Lung (tissue), 12 donors: Measurements from ENCODE around the gene MSH5. TPM values are rescaled to one million over a fixed set of nuclear protein-coding genes. Genes with fewer than 3 reads are reported as not detected.

ENCODE experiments used
- ATAC-seq: fragments of 200-7000 bp; cut with Tn5 transposase; one replicate; pipeline ENCODE4 v1.9.1; 2020; ENCODE audit warnings: moderate number of reproducible peaks; ENCODE audit not compliant: insufficient read depth, low FRiP score
- DNase-seq, 3 donors: peaks; one replicate each; pipeline ENCODE4 v3.0.0-alpha.2; 2013 to 2017
- H3K27ac ChIP-seq, 2 donors: one replicate each; pipeline ENCODE4 v1.5.1; 2013; ENCODE audit warnings: mild to moderate bottlenecking in 2 of 2, moderate library complexity in 2 of 2, control low read depth in 1 of 2, inconsistent platforms in 1 of 2, low read depth in 1 of 2, low read length in 1 of 2
- H3K27me3 ChIP-seq, 3 donors: one replicate each; pipeline ENCODE4 v1.5.1; 2013; ENCODE audit warnings: low read length in 2 of 3; ENCODE audit not compliant: control insufficient read depth in 3 of 3, insufficient read depth in 3 of 3
- H3K36me3 ChIP-seq, 4 donors: one replicate each; pipeline ENCODE4 v1.5.1; 2013; ENCODE audit warnings: low read length in 4 of 4, mild to moderate bottlenecking in 1 of 4, moderate library complexity in 1 of 4; ENCODE audit not compliant: control insufficient read depth in 4 of 4, insufficient read depth in 4 of 4
- H3K4me1 ChIP-seq, 5 donors: one replicate each; pipeline ENCODE4 v1.5.1; 2013; ENCODE audit warnings: low read length in 5 of 5, mild to moderate bottlenecking in 2 of 5, moderate library complexity in 1 of 5; ENCODE audit not compliant: control insufficient read depth in 5 of 5, insufficient read depth in 5 of 5
- H3K4me3 ChIP-seq: one replicate; pipeline ENCODE4 v1.5.1; 2013; ENCODE audit warnings: mild to moderate bottlenecking, control low read depth, moderate library complexity
- H3K9ac ChIP-seq, 2 donors: one replicate each; pipeline ENCODE4 v1.5.1; 2013; ENCODE audit warnings: low read length in 2 of 2, control low read depth in 1 of 2; ENCODE audit not compliant: insufficient read depth in 1 of 2
- H3K9me3 ChIP-seq, 4 donors: one replicate each; pipeline ENCODE4 v1.5.1; 2013; ENCODE audit warnings: low read length in 3 of 4, mild to moderate bottlenecking in 1 of 4, moderate library complexity in 1 of 4; ENCODE audit not compliant: control insufficient read depth in 4 of 4, insufficient read depth in 3 of 4
- CTCF ChIP-seq: IDR thresholded peaks from 2 replicates; pipeline ENCODE4 v1.5.1; 2012; ENCODE audit warnings: mild to moderate bottlenecking; ENCODE audit errors: control extremely low read depth, extremely low read depth
- WGBS, 2 donors: extraction: QIAGEN DNeasy Blood & Tissue Kit; methylation state at CpG; one replicate each; pipeline ENCODE4 v1.1.7; 2013; 5-methylcytosine and 5-hydroxymethylcytosine counted together
- polyA plus RNA-seq, 2 donors: library from polyadenylated mRNA; stranded (reverse); fragments of 200-250 nt; gene quantifications; one replicate each; pipeline ENCODE4 v1.2.1, GENCODE V29; 2013
- total RNA-seq, 2 donors: library from RNA; depleted of rRNA in 1 of 2; stranded (reverse); fragments of >200 nt in 1 of 2; gene quantifications; one replicate each; pipeline ENCODE4 v1.2.1, GENCODE V29; 2014 to 2021
- donor health status: control.
- donor health status: control.
- donor health status: Bipolar disorder and iron deficiency.
- donor health status: healthy.
- donor health status: DM: yes; HTN: yes; CAD: no.

Gene MSH5
- total and polyA plus RNA-seq, 4 donors, result 4.5 to 17.8 (median 13.4) TPM

- peaks cover 6 to 61% (median 22%) of the 10 kb centered on the region in 4 donors for H3K36me3 ChIP-seq
- WGBS, 2 donors, result 90% methylated on average over 20 of the region's 20 CpGs
Observed at GRCh38 chr6:31780507-31781243, 40.9 kb downstream of the MSH5 start.

GRCh38 chr6:31781244-31782125, 41.7 kb downstream of the MSH5 start:
- Histone ChIP-seq H3K9me3 (no peaks in the 10 kb centered on the region), H3K4me3 (no peak overlapping the region), H3K9ac (no peak overlapping the region), H3K27me3 (no peaks in the 10 kb centered on the region), H3K27ac (no peak overlapping the region), H3K36me3 (peaks cover 6 to 61% (median 22%) of the 10 kb centered on the region in 4 donors), H3K4me1 (peaks cover 0 to 6% (median 0%) of the 10 kb centered on the region in 5 donors)
- WGBS, 2 donors, result 97% methylated on average over 23 of the region's 23 CpGs
- ATAC-seq (no peak), DNase-seq (no peak)
- no peak for TF ChIP-seq CTCF

More at GRCh38 chr6:31780507-31781243, 40.9 kb downstream of the MSH5 start:
- Histone ChIP-seq H3K4me1 (peaks cover 0 to 9% (median 0%) of the 10 kb centered on the region in 5 donors), H3K9ac (no peak overlapping the region), H3K27me3 (no peaks in the 10 kb centered on the region), H3K27ac (no peak overlapping the region), H3K4me3 (no peak overlapping the region), H3K9me3 (no peaks in the 10 kb centered on the region)
- no peak for TF ChIP-seq CTCF
- no peak for ATAC-seq
- DNase-seq, result no peak

- 92 to 94% methylated on average over 32 of the region's 32 CpGs for WGBS, 2 donors
- no peak for TF ChIP-seq CTCF
- no peak overlapping the region for H3K27ac ChIP-seq
- no peaks in the 10 kb centered on the region for H3K9me3 ChIP-seq
- peaks cover 6 to 61% (median 22%) of the 10 kb centered on the region in 4 donors for H3K36me3 ChIP-seq
- ATAC-seq (no peak), DNase-seq (no peak)
- no peaks in the 10 kb centered on the region for H3K27me3 ChIP-seq
- H3K4me1 ChIP-seq, result peaks cover 0 to under 1% (median 0%) of the 10 kb centered on the region in 5 donors
- H3K4me3 ChIP-seq, result no peak overlapping the region
- H3K9ac ChIP-seq, result no peak overlapping the region
Observed at GRCh38 chr6:31782126-31782855, 42.5 kb downstream of the MSH5 start.
